Panc1 (cell line): ENCODE results near the gene LRRC56. TPM values are rescaled to one million over a fixed set of nuclear protein-coding genes. Genes with fewer than 3 reads are reported as not detected.

Experiments used
- ATAC-seq: fragments of 200-7000 bp; cut with Tn5 transposase; 2 replicates; pipeline ENCODE4 v1.9.1; 2020; ENCODE audit warnings: mild to moderate bottlenecking, moderate library complexity
- BruUV-seq: library from RNA; stranded (reverse); fragments of 400-500 nt; replicated peaks from 2 replicates; lab custom pipeline; 2021; lab: Mats Ljungman, UMichigan
- CTCF ChIA-PET: fragments of 300-600 bp; sonication (Branson Sonifier 250); formaldehyde crosslinking; loops from one replicate; lab custom pipeline; 2022; ENCODE audit warnings: antibody characterized with exemption; lab: Charles Lee
- POLR2A ChIA-PET: fragments of 300-600 bp; sonication (Branson Sonifier 250); formaldehyde crosslinking; loops from one replicate; lab custom pipeline; 2022; ENCODE audit warnings: antibody characterized with exemption; lab: Charles Lee
- DNase-seq: peaks from one replicate; pipeline ENCODE4 v3.0.0-alpha.2; 2010; ENCODE audit warnings: low read depth, low spot score
- H3K27ac ChIP-seq: 2 replicates; pipeline ENCODE4 v1.5.1; 2011; ENCODE audit warnings: mild to moderate bottlenecking, low read length, inconsistent platforms
- H3K27me3 ChIP-seq: fragments of 200-500 bp; sonication (Bioruptor generic); 2 replicates; pipeline ENCODE4 v1.6.0; 2014; ENCODE audit warnings: low read length, inconsistent platforms; ENCODE audit not compliant: control insufficient read depth, insufficient read depth
- H3K36me3 ChIP-seq: fragments of 200-500 bp; sonication (Bioruptor generic); 2 replicates; pipeline ENCODE4 v1.5.1; 2014; ENCODE audit warnings: inconsistent platforms, mild to moderate bottlenecking, low read length, moderate library complexity; ENCODE audit not compliant: control insufficient read depth, insufficient read depth
- H3K4me1 ChIP-seq: 2 replicates; pipeline ENCODE4 v1.5.1; 2011; ENCODE audit warnings: inconsistent platforms, mild to moderate bottlenecking, low read length, moderate library complexity; ENCODE audit not compliant: control insufficient read depth, insufficient read depth
- H3K4me3 ChIP-seq, 2 experiments: 2 replicates each; pipeline ENCODE4 v1.5.1; 2011 to 2012; ENCODE audit warnings: low read depth in 2 of 2, low read length in 2 of 2, mild to moderate bottlenecking in 2 of 2, inconsistent platforms in 1 of 2, moderate library complexity in 1 of 2
- H3K9me3 ChIP-seq: fragments of 200-500 bp; sonication (Bioruptor generic); 2 replicates; pipeline ENCODE4 v1.5.1; 2014; ENCODE audit warnings: low read depth, mild to moderate bottlenecking, inconsistent platforms, low read length, moderate library complexity; ENCODE audit not compliant: control insufficient read depth, insufficient read depth
- CTCF ChIP-seq: fragments of 450-650 bp; IDR thresholded peaks from 2 replicates; pipeline ENCODE4 v1.5.1; 2017; ENCODE audit warnings: mild to moderate bottlenecking
- POLR2AphosphoS5 ChIP-seq: IDR thresholded peaks from 2 replicates; pipeline ENCODE4 v1.6.1; 2012; ENCODE audit warnings: mild to moderate bottlenecking, low read depth, low read length, moderate library complexity
- SIN3A ChIP-seq: IDR thresholded peaks from 2 replicates; pipeline ENCODE4 v1.6.1; 2012; ENCODE audit warnings: low read depth, mild to moderate bottlenecking, low read length, moderate library complexity, borderline replicate concordance; ENCODE audit not compliant: insufficient read depth
- TCF7L2 ChIP-seq: IDR thresholded peaks from 2 replicates; pipeline ENCODE4 v1.6.1; 2011; ENCODE audit warnings: mild to moderate bottlenecking, low read depth, low read length, inconsistent platforms
- in situ Hi-C: cut with HindIII; loops from 2 replicates; pipeline ENCODE4 v1.10.0; 2016; ENCODE audit warnings: low sequenced_read_pairs, low pct_unique_long_range_greater_than_20kb
- intact Hi-C: fragments of 100-400 bp; cut with micrococcal nuclease; formaldehyde crosslinking; loops from one replicate; pipeline ENCODE4 v1.10.0; 2022; ENCODE audit not compliant: unreplicated experiment
- total RNA-seq: library from RNA; stranded (reverse); gene quantifications from one replicate; pipeline ENCODE4 v1.2.1, GENCODE V29; 2021; ENCODE audit not compliant: unreplicated experiment
- TF ChIP-seq, protein P1 (sequence below), 2 experiments: IDR thresholded peaks; 2 replicates each; pipeline ENCODE4 v1.6.1; 2011 to 2012; ENCODE audit warnings: low read depth in 2 of 2, control low read depth in 1 of 2, low read length in 1 of 2, mild to moderate bottlenecking in 1 of 2, moderate library complexity in 1 of 2; ENCODE audit not compliant: insufficient read depth in 1 of 2

LRRC56 gene
- total RNA-seq, 1 experiment from 2014 or later, result 9.8 TPM

DNA sequence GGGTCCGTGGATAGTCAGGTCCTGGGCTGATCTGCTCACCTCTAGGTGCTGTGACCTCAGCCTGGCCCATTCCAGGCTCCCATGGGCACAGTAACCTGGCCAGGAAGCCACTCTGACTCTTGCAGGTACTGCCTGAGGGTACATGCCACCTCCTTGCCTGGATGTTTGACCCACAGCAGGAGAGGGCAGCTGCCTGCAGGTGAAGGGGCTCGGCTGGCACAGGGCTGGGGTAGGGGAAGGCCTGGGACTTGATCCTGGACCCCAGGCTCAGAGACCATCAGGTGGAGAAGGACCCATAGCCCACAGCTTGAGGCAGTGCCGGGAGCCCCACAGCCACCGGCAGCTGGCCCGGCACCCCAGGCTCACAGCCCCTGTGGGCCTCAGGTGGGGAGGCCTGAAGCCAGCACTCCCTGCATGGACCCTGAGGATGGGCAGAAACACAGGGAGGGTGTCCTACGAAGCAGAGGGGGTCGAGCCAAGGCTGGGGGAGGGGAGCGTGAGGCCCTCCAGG is 2.7 kb downstream of the LRRC56 start:
- no TSS peak for BruUV-seq
- CTCF ChIA-PET, result interaction anchor here (0.6 kb wide), 1 partner anchor 11 kb away, joined by 3 read pairs; no protein-coding TSS in a partner anchor

DNA sequence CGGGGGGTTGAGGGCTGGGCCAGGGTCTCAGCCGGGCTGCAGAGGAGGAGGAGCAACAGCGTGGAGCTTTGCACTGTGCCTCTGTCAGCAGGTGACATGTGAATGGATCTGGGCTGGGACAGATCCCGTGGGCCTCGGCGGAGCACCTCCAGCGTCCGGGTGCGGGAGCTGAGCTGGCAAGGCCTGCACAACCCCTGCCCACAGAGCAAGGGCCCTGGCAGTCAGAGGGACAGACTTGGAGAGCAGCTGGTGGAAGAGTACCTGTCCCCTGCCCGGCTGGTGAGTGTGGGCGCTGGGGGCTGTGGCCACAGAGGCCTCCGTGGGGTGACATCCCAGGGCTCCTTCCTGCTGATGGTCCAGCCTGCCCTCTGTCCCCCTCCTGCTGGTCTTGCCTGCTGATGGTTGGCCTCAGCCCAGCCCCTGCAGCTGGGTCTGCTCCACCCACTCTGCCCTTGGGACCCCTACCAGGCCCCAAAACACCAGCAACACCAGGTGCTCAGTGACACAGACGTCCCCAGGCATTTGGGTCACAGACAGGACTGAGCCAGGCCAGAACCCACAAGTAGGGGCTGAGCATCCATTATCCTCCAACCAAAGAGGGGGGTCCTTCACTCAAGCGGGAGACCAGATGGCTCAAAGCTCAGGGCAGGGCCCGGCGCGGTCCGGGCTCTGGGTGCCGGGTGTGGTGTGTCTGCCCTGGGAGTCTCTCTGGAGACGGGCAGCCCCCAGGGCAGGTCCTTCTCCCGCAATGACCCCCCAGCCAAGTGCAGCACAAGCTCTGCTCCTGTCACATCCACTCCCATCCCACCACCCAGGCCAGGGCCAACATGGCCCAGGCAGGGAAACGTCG is 3.5 kb downstream of the LRRC56 start:
- BruUV-seq, result no TSS peak
- intact Hi-C loops (no loop called here), in situ Hi-C loops (no loop called here)
- POLR2A ChIA-PET, result no interaction called here
- Histone ChIP-seq H3K4me3 (no peak overlapping the region), H3K9me3 (no peaks in the 10 kb centered on the region), H3K27ac (no peak overlapping the region), H3K27me3 (no peaks in the 10 kb centered on the region), H3K36me3 (no peaks in the 10 kb centered on the region), H3K4me1 (peaks cover 20% of the 10 kb centered on the region)
- TF ChIP-seq POLR2AphosphoS5 (no peak), SIN3A (no peak), TCF7L2 (no peak), CTCF (no peak)
- TF ChIP-seq, protein P1, sequence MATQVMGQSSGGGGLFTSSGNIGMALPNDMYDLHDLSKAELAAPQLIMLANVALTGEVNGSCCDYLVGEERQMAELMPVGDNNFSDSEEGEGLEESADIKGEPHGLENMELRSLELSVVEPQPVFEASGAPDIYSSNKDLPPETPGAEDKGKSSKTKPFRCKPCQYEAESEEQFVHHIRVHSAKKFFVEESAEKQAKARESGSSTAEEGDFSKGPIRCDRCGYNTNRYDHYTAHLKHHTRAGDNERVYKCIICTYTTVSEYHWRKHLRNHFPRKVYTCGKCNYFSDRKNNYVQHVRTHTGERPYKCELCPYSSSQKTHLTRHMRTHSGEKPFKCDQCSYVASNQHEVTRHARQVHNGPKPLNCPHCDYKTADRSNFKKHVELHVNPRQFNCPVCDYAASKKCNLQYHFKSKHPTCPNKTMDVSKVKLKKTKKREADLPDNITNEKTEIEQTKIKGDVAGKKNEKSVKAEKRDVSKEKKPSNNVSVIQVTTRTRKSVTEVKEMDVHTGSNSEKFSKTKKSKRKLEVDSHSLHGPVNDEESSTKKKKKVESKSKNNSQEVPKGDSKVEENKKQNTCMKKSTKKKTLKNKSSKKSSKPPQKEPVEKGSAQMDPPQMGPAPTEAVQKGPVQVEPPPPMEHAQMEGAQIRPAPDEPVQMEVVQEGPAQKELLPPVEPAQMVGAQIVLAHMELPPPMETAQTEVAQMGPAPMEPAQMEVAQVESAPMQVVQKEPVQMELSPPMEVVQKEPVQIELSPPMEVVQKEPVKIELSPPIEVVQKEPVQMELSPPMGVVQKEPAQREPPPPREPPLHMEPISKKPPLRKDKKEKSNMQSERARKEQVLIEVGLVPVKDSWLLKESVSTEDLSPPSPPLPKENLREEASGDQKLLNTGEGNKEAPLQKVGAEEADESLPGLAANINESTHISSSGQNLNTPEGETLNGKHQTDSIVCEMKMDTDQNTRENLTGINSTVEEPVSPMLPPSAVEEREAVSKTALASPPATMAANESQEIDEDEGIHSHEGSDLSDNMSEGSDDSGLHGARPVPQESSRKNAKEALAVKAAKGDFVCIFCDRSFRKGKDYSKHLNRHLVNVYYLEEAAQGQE (IDR thresholded peaks at IDR 0.05; ENCODE audit: insufficient read depth in 1 of 2, low read depth in 2 of 2, low read length in 1 of 2), result no peak
- ATAC-seq (no peak), DNase-seq (no peak)
- CTCF ChIA-PET, result interaction anchor here (0.6 kb wide), 1 partner anchor 10 kb away, joined by 3 read pairs; no protein-coding TSS in a partner anchor

More for the DNA sequence above, 2.7 kb downstream of the LRRC56 start:
- no peak for DNase-seq
- Histone ChIP-seq H3K4me1 (peaks cover 20% of the 10 kb centered on the region), H3K27me3 (no peaks in the 10 kb centered on the region), H3K36me3 (no peaks in the 10 kb centered on the region), H3K27ac (no peak overlapping the region), H3K9me3 (no peaks in the 10 kb centered on the region), H3K4me3 (no peak overlapping the region)
- no peak for ATAC-seq
- TF ChIP-seq SIN3A (no peak), CTCF (no peak), POLR2AphosphoS5 (no peak), TCF7L2 (no peak)
- TF ChIP-seq, protein P1 (IDR thresholded peaks at IDR 0.05; ENCODE audit: insufficient read depth in 1 of 2, low read depth in 2 of 2, low read length in 1 of 2), result no peak
- POLR2A ChIA-PET, result no interaction called here
- intact Hi-C loops (no loop called here), in situ Hi-C loops (no loop called here)
